Endothelial cell of umbilical vein (primary cell): ENCODE data around the gene RADIL. TPM values are rescaled to one million over a fixed set of nuclear protein-coding genes. Genes with fewer than 3 reads are reported as not detected.

Experiments used
- BruUV-seq: library from RNA; stranded (reverse); fragments of 400-500 nt; replicated peaks from 2 replicates; lab custom pipeline; 2021; lab: Mats Ljungman, UMichigan
- CTCF ChIA-PET: fragments of 300-600, 350-600 bp; sonication (Branson Sonifier 250); formaldehyde crosslinking; loops from one replicate; lab custom pipeline; 2021; ENCODE audit warnings: antibody characterized with exemption, inconsistent platforms; lab: Charles Lee
- POLR2A ChIA-PET: fragments of 300-600, 350-600 bp; sonication (Branson Sonifier 250); formaldehyde crosslinking; loops from one replicate; lab custom pipeline; 2021; ENCODE audit warnings: antibody characterized with exemption, inconsistent platforms; lab: Charles Lee
- DNase-seq: peaks from one replicate; pipeline ENCODE4 v3.0.0-alpha.2; 2011; ENCODE audit warnings: low read depth, low spot score
- FAIRE-seq: peaks from 2 replicates; lab custom pipeline; 2011; peaks lifted over from hg19 to GRCh38; lab: Jason Lieb, UNC
- H2AFZ ChIP-seq: 2 replicates; pipeline ENCODE4 v1.6.0; 2012; ENCODE audit warnings: low read depth, low read length, control low read depth, inconsistent platforms
- H3K27ac ChIP-seq: 2 replicates; pipeline ENCODE4 v1.5.1; 2011; ENCODE audit warnings: low read depth, mild to moderate bottlenecking, control low read depth, low read length, moderate library complexity; ENCODE audit not compliant: insufficient read depth
- H3K27me3 ChIP-seq, 2 experiments: 2 replicates each; pipeline versions ENCODE4 v1.6.0 to v1.6.1; 2011; ENCODE audit warnings: low read length in 2 of 2, mixed read lengths in 1 of 2; ENCODE audit not compliant: control insufficient read depth in 2 of 2, insufficient read depth in 2 of 2
- H3K36me3 ChIP-seq, 2 experiments: 2 replicates in 1 of 2; 3 replicates in 1 of 2; pipeline ENCODE4 v1.5.1; 2011; ENCODE audit warnings: low read length in 2 of 2, mild to moderate bottlenecking in 1 of 2, moderate library complexity in 1 of 2; ENCODE audit not compliant: control insufficient read depth in 2 of 2, insufficient read depth in 2 of 2; ENCODE audit errors: extremely low read depth in 1 of 2
- H3K4me1 ChIP-seq: 3 replicates; pipeline ENCODE4 v1.5.1; 2011; ENCODE audit warnings: mild to moderate bottlenecking, low read length; ENCODE audit not compliant: control insufficient read depth, insufficient read depth; ENCODE audit errors: extremely low read depth
- H3K4me2 ChIP-seq: 2 replicates; pipeline ENCODE4 v1.6.1; 2011; ENCODE audit warnings: low read length, control low read depth, mixed read lengths; ENCODE audit not compliant: insufficient read depth
- H3K4me3 ChIP-seq, 3 experiments: fragments of 200-600 bp in 1 of 3; sonication (generic), shearing (Covaris generic) in 1 of 3; replicated peaks in 1 of 3; 2 replicates each; pipeline ENCODE4 v1.5.1; 2011 to 2016; ENCODE audit warnings: control low read depth in 3 of 3, low read length in 3 of 3, mild to moderate bottlenecking in 2 of 3, inconsistent platforms in 1 of 3, low read depth in 1 of 3, moderate library complexity in 1 of 3; ENCODE audit not compliant: insufficient read depth in 1 of 3
- H3K79me2 ChIP-seq: 2 replicates; pipeline ENCODE4 v1.6.0; 2012; ENCODE audit warnings: low read length, inconsistent platforms; ENCODE audit not compliant: control insufficient read depth, insufficient read depth
- H3K9ac ChIP-seq: replicated peaks from 2 replicates; pipeline ENCODE3; 2011; ENCODE audit warnings: low read length, control low read depth; ENCODE audit not compliant: insufficient read depth; ENCODE audit errors: extremely low read depth
- H3K9me1 ChIP-seq: replicated peaks from 3 replicates; pipeline ENCODE4 v1.6.0; 2011; ENCODE audit warnings: mild to moderate bottlenecking, low read length; ENCODE audit not compliant: control insufficient read depth, insufficient read depth; ENCODE audit errors: extremely low read depth
- H3K9me3 ChIP-seq: replicated peaks from 2 replicates; pipeline ENCODE4 v1.5.1; 2012; ENCODE audit warnings: low read length, inconsistent platforms; ENCODE audit not compliant: control insufficient read depth, insufficient read depth
- H4K20me1 ChIP-seq: replicated peaks from 2 replicates; pipeline ENCODE3; 2011; ENCODE audit warnings: mild to moderate bottlenecking, low read length; ENCODE audit not compliant: control insufficient read depth, insufficient read depth; ENCODE audit errors: extremely low read depth
- CTCF ChIP-seq, 2 donors: IDR thresholded peaks; 1 replicate in 1 of 2; 2 replicates in 1 of 2; pipeline ENCODE4 v1.5.1; 2011; ENCODE audit warnings: low read length in 2 of 2, mild to moderate bottlenecking in 2 of 2, moderate library complexity in 2 of 2, control low read depth in 1 of 2, inconsistent platforms in 1 of 2, low read depth in 1 of 2; ENCODE audit not compliant: insufficient read depth in 1 of 2; ENCODE audit errors: extremely low read depth in 1 of 2
- EZH2 ChIP-seq: IDR thresholded peaks from 2 replicates; pipeline ENCODE4 v1.6.1; 2012; ENCODE audit warnings: borderline replicate concordance, low read depth, mild to moderate bottlenecking, moderate library complexity, low read length, inconsistent platforms; ENCODE audit not compliant: severe bottlenecking
- FOS ChIP-seq: IDR thresholded peaks from 2 replicates; pipeline ENCODE4 v1.6.1; 2011; ENCODE audit warnings: mild to moderate bottlenecking, low read length, moderate library complexity, borderline replicate concordance; ENCODE audit not compliant: insufficient read depth
- GATA2 ChIP-seq: IDR thresholded peaks from 2 replicates; pipeline ENCODE4 v1.7.0; 2011; ENCODE audit warnings: low read depth, mild to moderate bottlenecking, moderate library complexity, mixed read lengths, low read length; ENCODE audit not compliant: insufficient read length, insufficient read depth
- JUN ChIP-seq: IDR thresholded peaks from 2 replicates; pipeline ENCODE4 v1.6.1; 2011; ENCODE audit warnings: borderline replicate concordance, low read depth; ENCODE audit not compliant: insufficient read length, insufficient read depth
- MAX ChIP-seq: IDR thresholded peaks from 2 replicates; pipeline ENCODE4 v1.6.1; 2011; ENCODE audit not compliant: insufficient read depth, insufficient read length
- MYC ChIP-seq: IDR thresholded peaks from one replicate; pipeline ENCODE4 v1.6.1; 2011; ENCODE audit warnings: mild to moderate bottlenecking, low read depth, low read length
- POLR2A ChIP-seq: IDR thresholded peaks from 2 replicates; pipeline ENCODE4 v1.6.1; 2012; ENCODE audit warnings: low read depth, mild to moderate bottlenecking, control low read depth, low read length
- POLR2AphosphoS5 ChIP-seq: IDR thresholded peaks from 2 replicates; pipeline ENCODE4 v1.6.1; 2012; ENCODE audit warnings: low read depth, mild to moderate bottlenecking, control low read depth, low read length, moderate library complexity; ENCODE audit not compliant: insufficient read depth
- dilution Hi-C: fragments of 300-500 bp; cut with MboI; formaldehyde crosslinking; loops from one replicate; pipeline ENCODE4 v1.15.0; 2019; ENCODE audit warnings: low sequenced_read_pairs; ENCODE audit not compliant: extremely low pct_ligation_motif_present
- intact Hi-C: fragments of 100-400 bp; cut with micrococcal nuclease; formaldehyde crosslinking; loops from one replicate; pipeline ENCODE4 v1.10.0; 2022
- polyA plus RNA-seq, 4 experiments: library from polyadenylated mRNA; depleted of rRNA in 3 of 4; stranded (reverse) in 3 of 4; unstranded in 1 of 4; fragments of >200 nt; gene quantifications; 2 replicates each; pipeline versions ENCODE4 v1.2.1 to v1.2.3, GENCODE V29; 2011 to 2012; ENCODE audit warnings: missing spikeins in 1 of 4
- total RNA-seq: library from RNA; stranded (reverse); gene quantifications from 2 replicates; pipeline ENCODE4 v1.2.3, GENCODE V29; 2021

The RADIL gene
- total and polyA plus RNA-seq, 2 donors (not counting 3 experiments of a cell fraction or from before 2014, with no cell fraction given), result 1.2 to 2.5 TPM

- Histone ChIP-seq H3K4me1 (peaks cover 4% of the 10 kb centered on the region), H3K36me3 (peaks cover 9 to 23% of the 10 kb centered on the region in 2 experiments), H3K9me1 (no peaks in the 10 kb centered on the region), H3K27me3 (no peaks in the 10 kb centered on the region), H3K4me3 (no peak overlapping the region), H3K9me3 (no peaks in the 10 kb centered on the region), H3K9ac (no peak overlapping the region), H3K4me2 (no peak overlapping the region), H3K27ac (no peak overlapping the region), H2AFZ (no peak overlapping the region), H4K20me1 (no peaks in the 10 kb centered on the region), H3K79me2 (peaks cover 21% of the 10 kb centered on the region)
- no peak for DNase-seq
- POLR2A ChIA-PET, result no interaction called here
- intact Hi-C loops (loop anchor here (1.0 kb wide), 2 partner anchors 70 to 143 kb away; no protein-coding TSS in a partner anchor), dilution Hi-C loops (no loop called here)
- TF ChIP-seq EZH2 (no peak), GATA2 (no peak), CTCF (IDR thresholded peaks at IDR 0.05; ENCODE audit: extremely low read depth in 1 of 2, insufficient read depth in 1 of 2, low read depth in 1 of 2, low read length in 2 of 2) (no peak), FOS (no peak), MYC (no peak), POLR2A (no peak), MAX (no peak), JUN (no peak), POLR2AphosphoS5 (no peak)
- CTCF ChIA-PET, result interaction anchor here (1.7 kb wide), 1 partner anchor 30 kb away, joined by 3 read pairs; no protein-coding TSS in a partner anchor
- no TSS peak for BruUV-seq
- no peak for FAIRE-seq
These were observed 129.0 kb downstream of the RADIL start for GRCh38 chr7:4754433-4755010.
